ENCODE results near the gene SMAD7.

SMAD7 gene

GRCh38 chr18:48913201-48913600 lies 37.6 kb downstream of the SMAD7 start:
- no peak for DNase-seq

DNA sequence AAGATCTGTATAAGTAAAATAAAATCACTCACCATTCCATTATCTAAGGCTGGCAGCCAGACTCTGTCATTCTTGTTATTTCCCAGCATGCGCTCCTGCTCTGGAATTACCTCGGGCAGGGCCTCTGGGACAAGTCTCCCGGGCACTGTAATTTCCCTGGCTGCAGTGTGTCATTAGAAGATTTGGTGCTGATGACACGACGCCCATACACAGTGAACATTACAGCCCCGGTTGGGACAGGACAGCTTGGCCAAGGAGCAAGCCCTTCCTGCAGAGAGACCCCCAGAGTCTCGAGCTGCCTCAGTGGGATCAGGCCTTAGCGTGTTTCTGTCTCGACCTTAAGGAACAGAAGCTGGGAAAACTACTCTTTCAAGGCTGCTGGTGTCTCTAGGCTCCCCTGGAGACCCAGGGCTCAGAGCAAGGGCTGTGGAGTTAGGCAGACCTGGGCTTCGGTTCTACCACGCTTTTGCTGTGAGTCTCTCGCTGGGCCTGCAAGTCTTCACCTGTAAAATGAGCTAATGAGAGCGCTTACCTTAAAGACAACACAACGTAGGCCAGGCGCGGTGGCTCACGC lies 39.7 kb downstream of the SMAD7 start:
- no peak for DNase-seq

GRCh38 chr18:48909721-48910120 lies 41.0 kb downstream of the SMAD7 start:
- DNase-seq, result no peak

GRCh38 chr18:48908916-48909315 lies 41.8 kb downstream of the SMAD7 start:
- no peak for DNase-seq

DNA sequence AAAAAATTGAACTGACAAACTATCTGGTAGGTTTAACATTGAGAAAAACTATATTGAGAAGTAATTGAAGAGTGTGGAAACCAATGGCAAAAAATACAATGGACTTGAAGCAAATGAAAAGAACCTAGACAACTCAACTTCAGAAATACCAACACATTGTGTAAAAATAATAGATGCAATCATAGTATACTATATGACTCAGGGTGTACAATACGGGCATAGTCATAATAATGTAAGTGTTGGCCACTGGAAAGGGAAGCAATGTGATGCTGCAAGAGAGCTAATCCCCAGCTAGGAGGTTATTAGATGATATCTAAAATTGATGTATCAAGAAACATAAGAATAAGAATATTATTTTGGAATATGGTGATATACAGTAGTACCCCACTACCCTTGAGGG lies 45.3 kb downstream of the SMAD7 start:
- no peak for DNase-seq

GRCh38 chr18:48904847-48905394 lies 45.8 kb downstream of the SMAD7 start:
- no peak for DNase-seq

DNA sequence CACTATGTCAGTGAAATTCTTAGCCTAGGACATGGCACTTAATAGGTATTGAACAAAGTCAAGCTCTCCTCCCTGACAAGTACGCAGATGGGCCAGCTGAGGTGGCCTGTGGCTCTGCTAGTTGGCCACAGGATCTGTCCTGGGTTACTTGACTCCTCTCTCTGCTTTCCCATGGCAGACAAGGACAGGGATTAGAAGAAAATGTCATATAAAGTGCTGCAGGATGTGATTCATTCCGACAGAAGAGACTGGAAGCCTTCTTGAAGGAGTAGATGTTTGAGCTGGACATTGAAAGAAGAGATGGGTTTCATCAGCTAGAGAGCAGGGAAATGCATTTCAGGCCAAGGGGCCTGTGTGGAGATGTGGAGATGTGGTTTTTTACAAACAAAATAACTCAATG lies 46.7 kb downstream of the SMAD7 start:
- no peak for DNase-seq

GRCh38 chr18:48902856-48903601 lies 47.7 kb downstream of the SMAD7 start:
- DNase-seq, result no peak

DNA sequence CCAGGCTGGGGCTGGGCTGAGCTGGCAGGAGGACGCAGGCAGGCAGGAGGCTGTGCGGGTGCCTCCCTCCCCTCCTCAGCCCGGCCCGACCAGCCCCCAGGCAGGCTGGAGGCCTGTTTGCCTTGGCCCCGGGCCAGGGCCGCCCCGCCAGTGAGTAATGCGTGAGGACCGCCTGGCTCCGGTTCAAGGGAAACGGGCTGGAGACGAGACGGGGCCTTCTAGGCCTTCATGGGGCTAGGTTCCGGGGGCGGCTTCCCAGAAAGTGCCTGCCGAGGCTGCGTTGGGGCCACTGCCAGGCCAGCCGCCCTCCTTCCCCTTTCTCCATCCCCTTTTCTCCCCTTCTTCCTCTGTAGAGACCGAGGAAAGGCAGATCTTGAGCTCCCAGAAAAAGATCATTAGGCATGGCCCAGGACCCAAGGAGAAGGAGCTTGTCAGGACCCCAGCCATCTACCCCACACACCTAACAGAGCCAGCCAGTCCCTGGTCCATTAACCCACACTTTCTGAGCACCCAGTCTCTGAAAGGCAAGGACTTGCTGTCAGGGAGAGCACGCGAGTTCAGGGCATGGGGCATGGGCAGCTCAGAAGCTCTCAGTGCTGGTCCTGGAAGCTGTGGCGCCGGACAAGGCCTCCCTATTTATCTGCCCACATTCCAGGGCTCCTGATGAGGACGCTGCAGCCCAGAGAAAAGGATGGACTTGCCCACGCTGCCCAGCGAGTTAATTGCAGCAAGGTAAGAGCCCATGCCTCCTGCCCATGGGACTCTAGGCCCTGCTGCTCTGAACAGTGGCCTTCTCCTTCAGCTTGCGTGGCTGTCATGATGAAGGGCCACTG lies 48.5 kb downstream of the SMAD7 start:
- no peak for DNase-seq

DNA sequence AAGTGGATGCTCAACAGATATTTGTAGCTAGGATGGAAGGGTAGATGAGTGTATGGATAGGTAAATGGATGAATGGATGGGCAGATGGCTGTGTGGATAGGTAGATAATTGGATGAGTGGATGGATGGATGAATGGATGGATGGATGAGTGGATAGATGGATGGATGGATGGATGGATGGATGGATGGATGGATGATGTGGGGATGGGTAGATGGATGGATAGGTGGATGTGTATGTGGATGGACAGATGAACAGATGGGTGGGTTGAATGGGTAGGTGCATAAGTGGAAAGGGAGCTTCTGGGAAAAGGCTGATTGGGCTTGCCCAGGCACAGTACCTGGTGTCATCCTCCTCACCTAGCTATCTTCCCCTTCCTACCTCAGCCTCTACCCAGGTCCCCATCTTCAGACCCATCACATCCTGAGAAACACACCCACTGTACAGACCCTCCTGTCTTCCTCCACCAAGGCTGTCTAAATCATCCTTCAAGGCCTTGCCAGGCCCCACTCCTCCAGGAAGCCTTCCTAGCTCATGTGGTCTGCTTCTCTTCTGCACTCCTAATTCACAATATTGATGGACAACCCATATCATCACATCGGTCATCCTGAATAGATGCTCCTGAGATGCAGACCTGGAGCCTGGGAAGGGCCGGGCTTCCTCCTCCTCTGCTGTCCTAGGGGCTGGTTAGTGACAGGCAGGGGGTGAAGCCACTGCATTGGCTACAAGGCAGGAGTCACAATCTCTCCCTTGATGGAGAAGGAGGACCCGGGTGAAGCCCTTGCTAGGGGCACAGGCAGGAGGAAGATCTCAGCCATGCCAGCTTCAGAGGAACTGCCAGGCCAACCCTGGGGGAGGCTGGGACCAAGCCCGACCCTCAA lies 49.4 kb downstream of the SMAD7 start:
- DNase-seq, result no peak

DNA sequence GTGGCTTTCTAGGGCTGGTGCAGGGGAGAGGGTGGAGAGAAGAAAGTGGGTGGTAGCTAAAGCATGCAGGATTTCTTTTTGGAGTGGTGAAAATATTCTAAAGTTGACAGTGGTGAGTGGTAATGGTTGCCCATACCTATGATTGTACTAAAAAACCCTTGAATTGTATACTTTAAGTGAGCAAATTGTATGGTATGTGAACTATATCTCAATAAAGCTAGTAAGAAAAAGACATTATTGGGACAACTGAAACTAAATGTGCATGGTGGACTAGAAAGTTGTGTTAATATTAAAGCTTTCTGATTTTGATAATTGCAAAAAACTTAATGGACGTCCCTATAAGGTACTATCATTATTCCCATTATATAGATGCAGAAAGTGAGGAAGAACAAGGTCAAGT lies 50.3 kb downstream of the SMAD7 start:
- no peak for DNase-seq

DNA sequence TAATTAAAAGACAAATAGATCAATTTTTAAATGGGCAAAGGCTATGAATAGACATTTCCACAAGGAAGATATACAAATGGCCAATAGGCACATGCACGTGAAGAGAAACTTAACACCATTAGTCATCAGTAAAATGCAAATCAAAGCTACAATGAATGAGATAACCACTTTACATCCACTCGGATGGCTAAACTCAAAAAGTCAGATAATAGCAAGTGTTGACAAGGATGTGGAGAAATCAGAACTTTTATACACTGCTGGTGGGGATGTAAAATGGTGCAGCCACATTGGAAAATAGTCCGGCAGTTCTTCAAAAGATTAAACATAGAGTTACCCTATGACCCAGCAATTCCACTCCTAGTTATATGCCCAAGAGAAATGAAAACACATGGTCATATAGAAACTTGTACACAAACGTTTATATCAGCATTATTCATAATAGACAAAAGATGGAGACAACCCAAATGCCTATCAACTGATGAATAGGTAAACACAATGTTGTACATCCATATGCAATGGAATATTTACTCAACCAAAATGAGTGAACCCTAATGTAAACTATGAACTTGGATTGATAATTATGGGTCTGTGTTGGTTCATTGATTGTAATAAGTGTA lies 51.1 kb downstream of the SMAD7 start:
- no peak for DNase-seq

DNA sequence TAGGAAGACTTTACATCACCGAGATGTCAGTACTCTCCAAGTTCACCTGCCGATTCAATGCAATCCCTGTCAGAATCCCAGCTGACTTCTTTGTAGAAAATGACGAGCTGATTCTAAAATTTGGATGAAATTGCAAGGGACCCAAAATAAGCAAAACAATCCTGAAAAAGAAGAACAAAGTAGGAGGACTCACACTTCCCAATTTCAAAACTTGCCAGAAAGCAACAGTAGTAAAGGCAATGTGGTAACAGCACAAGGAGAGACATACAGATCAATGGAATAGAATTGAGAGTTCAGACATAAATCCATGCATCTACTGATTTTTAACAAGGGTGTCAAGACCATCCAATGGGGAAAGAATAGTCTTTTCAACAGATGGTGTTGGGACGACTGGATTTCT lies 52.2 kb downstream of the SMAD7 start:
- no peak for DNase-seq

GRCh38 chr18:48897531-48897930 lies 53.2 kb downstream of the SMAD7 start:
- DNase-seq, result no peak

GRCh38 chr18:48896875-48897511 lies 53.8 kb downstream of the SMAD7 start:
- DNase-seq, result no peak

DNA sequence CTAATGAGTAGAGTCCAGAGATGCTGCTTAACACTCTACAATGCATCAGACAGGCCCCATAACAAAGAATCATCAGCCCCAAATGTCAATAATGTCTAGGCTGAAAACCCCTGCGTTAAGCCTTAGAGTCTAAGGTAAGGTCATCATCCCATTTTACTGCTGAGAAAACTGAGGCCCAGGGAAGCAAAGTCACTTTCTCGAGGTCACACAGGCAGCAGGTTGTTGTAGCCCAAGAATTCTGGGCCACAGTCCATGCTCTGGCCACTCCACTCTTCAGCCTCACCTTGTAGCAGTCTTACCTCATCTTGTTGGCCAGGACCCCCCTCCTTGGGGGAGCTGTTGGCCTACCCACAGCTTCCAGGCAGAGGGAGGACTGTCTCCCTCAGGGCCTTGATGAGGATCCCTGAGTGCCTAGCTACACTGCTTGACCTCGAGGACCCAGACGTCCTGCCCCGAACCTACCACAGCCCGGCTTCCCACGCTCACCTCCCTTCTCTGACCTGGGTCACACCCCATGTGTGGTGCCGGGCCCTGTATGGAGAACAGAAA lies 54.4 kb downstream of the SMAD7 start:
- no peak for DNase-seq

- no peak for DNase-seq
Measured at GRCh38 chr18:48894799-48895346, 55.9 kb downstream of the SMAD7 start.

DNA sequence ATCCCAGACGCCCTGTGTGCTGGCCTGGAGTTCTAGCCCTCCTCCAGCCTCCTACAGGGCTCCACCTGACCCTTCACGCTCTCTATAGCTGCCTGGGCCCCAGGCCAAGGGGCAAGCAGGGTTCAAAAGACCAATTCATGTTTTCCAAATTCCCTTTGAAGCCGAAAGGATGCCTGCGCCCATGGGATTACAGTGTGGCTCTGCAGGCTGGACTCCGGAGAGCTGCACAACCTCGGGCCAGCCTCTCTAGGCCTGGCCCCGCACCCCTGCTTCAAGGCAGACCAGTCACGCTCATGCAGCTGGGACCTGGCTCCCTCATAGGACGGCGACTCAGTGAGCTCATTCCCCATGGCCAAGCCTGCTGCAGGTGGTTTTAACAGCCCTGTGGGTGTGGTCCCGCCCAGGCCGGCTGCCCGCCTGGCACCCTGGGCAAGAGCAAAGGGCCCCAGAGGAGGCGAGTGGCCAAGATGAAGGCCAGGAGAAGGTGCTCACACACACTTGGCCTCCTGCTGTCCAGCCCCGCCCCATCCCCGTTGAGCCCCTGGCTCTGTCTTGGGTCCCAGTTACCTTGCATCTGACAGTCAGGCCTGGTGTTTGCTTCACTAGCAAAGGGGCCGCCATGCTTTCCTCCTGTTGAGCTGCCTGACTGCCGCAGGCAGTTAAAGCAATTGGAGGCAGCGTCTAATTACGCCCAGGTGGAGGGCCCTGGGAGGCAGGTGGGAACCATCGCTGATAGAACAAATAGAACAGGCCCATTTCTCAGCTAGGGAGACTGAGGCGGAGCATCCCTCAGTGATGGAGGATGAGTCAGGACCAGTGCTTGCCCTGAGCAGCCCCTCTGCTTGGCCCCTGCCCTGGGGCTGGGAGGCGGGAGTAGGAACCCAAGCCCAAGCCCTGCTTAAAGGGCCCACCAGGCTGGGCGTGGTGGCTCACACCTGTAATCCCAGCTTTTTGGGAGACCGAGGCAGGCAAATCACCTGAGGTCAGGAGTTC lies 56.9 kb downstream of the SMAD7 start:
- no peak for DNase-seq

- DNase-seq, result no peak
Measured at GRCh38 chr18:48893061-48893607, 57.6 kb downstream of the SMAD7 start.

Data from stimulated activated CD4-positive, alpha-beta T cell treated with anti-CD3 and anti-CD28 coated beads, Interleukin-12 subunit alpha, Interleukin-12 subunit beta, amount 100 ng/mL, for 4 hours (primary cell).